ENCODE data around the gene GP1BA.
A peak's percentile ranks its signal among the peaks of the same experiment; 100 is the strongest.

DNA sequence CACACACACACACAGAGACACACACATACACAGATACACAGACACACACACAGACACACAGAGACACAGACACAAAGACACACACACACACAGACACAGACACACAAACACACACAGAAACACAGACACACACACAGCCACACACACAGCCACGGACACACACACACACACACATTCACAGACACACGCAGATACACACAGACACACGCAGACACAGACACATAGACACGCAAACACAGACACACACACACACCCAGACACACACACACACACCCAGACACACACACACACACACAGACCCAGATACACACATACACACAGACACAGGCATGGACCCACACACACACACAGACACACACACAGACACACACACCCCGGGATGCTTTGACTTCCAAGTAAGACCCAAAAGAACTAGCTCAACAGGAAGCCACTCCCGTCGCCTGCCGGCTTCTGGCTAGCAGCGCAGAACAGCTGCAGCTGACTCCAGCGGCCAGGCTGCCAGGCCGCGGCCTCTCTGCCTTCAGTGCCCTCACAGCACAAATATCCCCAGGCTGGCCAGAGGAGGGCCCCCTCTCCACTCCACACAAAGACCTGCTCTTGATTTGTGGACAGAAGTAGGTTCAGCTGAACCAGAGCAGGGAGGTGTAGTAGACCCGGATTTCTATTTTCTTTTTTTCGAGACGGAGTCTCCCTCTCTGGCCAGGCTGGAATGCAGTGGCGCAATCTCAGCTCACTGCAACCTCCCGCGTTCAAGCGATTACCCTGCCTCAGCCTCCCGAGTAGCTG is 23.2 kb upstream of the GP1BA start:
- TF ChIP-seq, protein P1, sequence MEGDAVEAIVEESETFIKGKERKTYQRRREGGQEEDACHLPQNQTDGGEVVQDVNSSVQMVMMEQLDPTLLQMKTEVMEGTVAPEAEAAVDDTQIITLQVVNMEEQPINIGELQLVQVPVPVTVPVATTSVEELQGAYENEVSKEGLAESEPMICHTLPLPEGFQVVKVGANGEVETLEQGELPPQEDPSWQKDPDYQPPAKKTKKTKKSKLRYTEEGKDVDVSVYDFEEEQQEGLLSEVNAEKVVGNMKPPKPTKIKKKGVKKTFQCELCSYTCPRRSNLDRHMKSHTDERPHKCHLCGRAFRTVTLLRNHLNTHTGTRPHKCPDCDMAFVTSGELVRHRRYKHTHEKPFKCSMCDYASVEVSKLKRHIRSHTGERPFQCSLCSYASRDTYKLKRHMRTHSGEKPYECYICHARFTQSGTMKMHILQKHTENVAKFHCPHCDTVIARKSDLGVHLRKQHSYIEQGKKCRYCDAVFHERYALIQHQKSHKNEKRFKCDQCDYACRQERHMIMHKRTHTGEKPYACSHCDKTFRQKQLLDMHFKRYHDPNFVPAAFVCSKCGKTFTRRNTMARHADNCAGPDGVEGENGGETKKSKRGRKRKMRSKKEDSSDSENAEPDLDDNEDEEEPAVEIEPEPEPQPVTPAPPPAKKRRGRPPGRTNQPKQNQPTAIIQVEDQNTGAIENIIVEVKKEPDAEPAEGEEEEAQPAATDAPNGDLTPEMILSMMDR (IDR thresholded peaks at IDR 0.05 in 8 of 11, conservative IDR thresholded peaks at IDR 0.05 in 3 of 11) = peak; percentile 76 to 95 (median 88)
- TF ChIP-seq POLR2AphosphoS5 (IDR thresholded peaks at IDR 0.05) = peak; percentile 77 to 84 (median 82)

All from spleen (tissue), 7 donors.